Hair follicular keratinocyte (primary cell): ENCODE results near the gene CRLF2. TPM values are rescaled to one million over a fixed set of nuclear protein-coding genes. Genes with fewer than 3 reads are reported as not detected.

Experiments
- total RNA-seq: library from RNA; depleted of rRNA; stranded (reverse); fragments of >200 nt; gene quantifications from 2 replicates; pipeline ENCODE4 v1.2.3, GENCODE V29; 2015

The CRLF2 gene, protein sequence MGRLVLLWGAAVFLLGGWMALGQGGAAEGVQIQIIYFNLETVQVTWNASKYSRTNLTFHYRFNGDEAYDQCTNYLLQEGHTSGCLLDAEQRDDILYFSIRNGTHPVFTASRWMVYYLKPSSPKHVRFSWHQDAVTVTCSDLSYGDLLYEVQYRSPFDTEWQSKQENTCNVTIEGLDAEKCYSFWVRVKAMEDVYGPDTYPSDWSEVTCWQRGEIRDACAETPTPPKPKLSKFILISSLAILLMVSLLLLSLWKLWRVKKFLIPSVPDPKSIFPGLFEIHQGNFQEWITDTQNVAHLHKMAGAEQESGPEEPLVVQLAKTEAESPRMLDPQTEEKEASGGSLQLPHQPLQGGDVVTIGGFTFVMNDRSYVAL
- total RNA-seq = not detected in 2 replicates

DNA sequence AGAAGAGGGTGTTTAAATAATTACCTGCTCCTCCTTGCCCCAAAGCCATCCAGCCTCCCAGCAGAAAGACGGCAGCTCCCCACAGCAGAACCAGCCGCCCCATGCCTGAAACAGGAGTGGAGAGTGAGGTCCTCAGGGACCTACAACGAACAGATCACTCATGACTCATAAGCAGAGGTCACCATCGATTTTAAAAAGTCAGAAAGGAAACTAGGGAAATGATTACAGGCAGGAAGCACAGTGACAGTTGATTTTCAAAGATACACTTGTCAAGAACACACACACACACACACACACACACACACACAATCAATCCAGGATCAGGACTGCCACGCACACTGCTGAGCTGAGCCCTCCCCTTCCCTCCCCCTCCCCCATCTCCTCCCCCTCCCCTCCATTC lies at the start of gene CRLF2:
CRLF2 (minus strand) TSS at position 118 of the 400 bp plus-strand sequence; CDS start at position 103, 15 bp downstream.

Other genes starting within 250 kb of the CRLF2 start
- not detected in 2 replicates for gene CSF2RA, start 56.2 kb upstream of the CRLF2 start, total RNA-seq
- gene IL3RA, start 124.1 kb upstream of the CRLF2 start, total RNA-seq = not detected in 2 replicates
- gene SLC25A6, start 179.5 kb upstream of the CRLF2 start, total RNA-seq = 259 and 345 TPM in 2 replicates
- 24.1 and 33.6 TPM in 2 replicates for gene ASMTL, start 240.3 kb upstream of the CRLF2 start, total RNA-seq